GM19468 (cell line): ENCODE data around the gene MAML3.

Experiments
- ATAC-seq: cut with Tn5 transposase; IDR thresholded peaks from one replicate; pipeline ENCODE4 v1.9.1; 2021; ENCODE audit warnings: mild to moderate bottlenecking, moderate library complexity, moderate number of reproducible peaks; ENCODE audit not compliant: unreplicated experiment; ENCODE audit errors: extremely low read depth

MAML3 gene

DNA sequence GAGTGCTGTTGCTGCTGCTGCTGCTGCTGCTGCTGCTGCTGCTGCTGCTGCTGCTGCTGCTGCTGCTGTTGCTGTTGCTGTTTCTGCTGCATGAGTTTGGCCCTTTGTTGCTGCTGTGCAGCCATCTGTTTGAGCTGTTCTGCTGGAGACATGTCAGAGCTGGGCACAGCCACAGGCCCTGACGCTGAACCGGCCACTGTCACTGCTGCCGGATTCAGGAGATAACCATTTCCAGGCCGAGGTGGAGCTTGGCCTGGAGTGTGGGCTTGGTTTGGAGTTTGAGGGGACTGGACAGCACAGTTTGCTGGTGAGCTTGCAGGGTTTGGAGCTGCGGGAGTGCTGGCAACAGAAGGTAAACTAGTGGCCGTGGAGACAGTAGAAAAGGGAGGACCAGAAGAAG, 264.1 kb downstream of the MAML3 start:
- ATAC-seq = no peak

DNA sequence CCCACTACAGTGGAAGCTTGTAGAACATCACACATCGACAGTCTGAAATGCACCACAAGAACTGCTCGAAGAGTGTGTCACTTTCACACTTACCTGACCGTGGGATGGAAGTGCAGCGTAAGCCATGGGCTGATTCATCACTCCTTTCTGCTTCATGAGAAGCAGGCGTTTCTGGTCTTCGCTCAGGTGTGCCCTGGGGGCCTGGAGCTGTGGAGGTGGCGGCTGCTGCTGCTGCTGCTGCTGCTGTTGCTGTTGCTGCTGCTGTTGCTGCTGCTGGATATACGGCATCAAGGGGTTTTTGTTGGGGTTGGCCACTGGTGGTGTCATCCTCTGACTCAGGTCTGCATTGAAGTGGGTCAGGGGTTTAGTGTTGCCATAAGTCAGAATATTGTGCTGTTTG, 264.7 kb downstream of the MAML3 start:
- ATAC-seq = no peak

DNA sequence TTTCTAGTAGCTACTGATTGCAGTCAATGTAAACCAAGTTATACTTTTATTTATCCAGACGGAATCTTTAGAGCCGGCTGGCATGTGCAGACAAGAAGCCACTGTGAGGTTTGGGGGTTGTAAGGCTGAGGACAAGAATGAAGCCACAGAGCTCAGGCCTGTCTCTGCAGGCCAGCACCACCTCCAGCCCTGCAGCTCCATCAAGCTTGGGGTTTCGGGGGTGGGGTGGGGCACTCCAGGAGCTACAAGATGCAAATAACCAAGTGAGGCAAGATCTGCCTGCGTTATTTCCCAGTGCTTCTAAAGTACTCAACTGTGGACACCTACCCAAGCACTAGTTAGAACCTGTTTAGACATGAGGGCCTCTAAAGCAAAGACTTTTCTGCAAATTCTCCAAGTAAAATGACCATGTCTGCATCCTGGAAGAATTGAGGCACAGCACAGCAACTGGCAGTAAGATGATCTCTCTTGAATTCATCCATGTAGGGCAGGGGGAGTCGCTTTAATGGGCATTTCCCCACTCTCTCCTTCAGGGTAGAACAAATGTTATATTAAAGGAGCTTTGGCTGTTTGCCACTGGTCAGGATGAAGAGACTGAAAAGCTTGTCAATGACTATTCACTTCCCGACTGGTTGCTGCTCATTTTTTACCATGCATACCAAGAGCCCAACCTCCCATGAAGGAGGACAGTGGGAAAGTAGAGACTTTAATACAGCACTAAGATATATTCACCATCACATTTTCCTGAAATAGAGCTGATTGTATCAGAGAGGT, 265.8 kb downstream of the MAML3 start:
- no peak for ATAC-seq

DNA sequence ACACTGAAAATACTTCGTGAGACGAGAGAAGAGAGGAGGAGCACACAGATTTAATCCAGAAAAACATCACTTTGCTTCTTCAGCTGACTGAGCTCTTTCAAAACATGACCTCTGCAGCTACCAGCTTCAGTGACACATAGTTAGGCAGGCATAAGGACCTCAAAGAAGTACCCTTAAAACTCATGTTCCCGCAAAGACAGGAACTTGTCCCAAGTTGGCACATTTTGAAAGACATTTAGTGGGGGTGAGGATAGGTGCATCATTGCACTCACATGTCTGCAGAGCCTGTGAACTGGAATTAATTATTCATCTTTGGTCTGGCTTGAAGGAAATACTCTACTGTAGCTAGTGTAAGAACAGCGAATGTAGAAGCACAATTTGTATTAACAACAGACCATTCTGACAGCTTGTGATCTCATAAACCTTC, 266.6 kb downstream of the MAML3 start:
- ATAC-seq = no peak

DNA sequence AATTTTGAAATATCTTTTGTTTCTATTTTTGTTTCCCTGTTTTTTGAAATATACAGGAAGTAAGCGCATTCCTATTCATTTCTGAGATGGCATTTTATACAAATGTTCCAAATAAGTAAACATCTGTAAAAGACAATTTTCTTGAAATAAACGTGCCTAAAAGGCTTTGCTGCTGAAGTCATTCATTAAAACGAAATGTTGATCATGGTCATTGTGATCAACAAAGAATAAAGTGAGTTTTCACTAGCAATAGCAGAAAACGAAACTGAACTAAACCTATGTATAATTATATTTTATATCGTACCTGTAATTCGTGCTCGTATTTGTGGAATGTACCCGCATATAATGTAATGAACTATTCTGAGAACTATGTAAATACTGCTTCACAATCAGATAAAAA, 267.2 kb downstream of the MAML3 start:
- ATAC-seq = no peak

DNA sequence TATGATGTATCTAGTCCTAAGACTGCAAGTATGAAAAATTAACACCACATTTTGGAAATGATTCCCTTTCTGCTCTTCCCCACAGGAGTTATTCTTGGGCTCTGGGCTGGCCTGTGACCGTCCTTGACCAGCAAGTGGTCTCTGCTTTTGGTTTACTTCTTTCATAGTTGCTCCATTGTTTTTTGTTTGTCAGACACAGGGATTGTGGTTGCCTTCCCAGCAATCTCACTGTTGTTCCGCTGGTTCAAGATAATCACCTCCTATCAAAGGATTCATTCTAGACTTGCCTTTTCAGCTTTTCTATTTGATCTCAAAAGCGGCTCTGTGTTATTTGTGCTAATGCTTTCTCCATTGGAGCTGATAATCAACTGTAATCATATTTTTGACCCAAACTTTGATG, 269.5 kb downstream of the MAML3 start:
- no peak for ATAC-seq

DNA sequence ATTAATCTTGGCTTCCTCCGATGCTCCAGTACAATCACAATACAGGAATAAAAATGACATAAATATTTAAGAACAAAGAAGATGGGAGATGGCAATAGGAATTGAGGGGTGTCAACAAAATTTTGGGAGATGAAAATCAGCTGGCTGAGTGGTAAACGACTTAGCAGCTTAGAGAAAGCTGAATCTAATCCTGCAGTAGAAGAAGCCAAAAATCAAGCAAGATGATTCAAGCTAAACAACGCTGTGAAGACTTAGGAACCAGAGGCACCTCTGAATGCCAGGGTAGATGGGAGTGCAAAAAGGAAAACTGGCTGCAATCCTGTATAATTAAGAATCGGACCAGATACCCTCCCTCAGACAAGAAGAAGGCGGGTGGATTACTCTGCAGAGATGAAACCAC, 273.1 kb downstream of the MAML3 start:
- no peak for ATAC-seq

DNA sequence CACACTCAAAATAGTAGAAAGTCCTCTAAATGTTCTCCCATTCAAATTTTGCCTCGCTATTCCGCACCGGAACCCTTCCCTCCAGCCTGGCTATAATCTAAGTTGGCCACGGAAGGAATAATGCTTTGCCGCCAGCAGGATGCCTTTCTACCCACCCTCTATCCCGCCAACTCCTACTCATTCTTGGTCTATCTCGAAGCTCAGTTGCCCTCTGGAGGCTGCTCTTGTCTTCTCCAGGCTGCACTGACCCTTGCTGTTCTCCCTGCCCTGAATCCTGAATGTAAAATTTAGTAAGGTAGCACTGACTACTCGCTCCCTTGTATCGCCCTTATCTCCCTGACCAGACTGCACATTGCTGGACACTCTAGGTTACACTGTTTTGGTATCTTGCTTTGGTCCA, 275.9 kb downstream of the MAML3 start:
- no peak for ATAC-seq

DNA sequence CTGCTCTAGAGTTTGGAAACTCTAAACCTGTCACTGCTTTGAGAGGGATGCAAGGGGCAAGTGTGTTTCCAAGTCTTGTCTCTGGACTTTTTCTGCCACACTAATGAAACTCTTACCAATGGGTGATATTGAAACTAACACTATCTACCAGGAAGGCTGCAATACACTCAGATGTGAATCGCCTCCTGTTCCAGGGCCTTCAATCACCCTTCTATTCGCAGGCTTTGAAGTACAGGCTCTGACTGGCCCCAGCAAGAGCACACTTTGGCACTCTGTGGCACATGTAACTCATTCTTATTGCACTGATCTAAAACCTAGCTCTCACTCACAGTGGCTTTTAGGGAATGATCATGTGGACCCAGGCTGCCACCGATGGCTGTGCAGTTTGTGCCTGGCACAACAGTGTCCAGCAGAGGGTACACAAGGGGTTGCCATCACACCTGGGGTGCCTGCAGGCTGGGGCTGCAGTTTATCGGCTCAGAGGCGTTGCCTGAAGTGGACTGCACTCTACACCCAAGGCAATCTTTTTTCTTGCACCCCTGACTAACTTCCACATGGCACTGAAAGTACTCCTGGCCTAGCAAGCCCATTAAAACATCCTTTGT, 277.5 kb downstream of the MAML3 start:
- ATAC-seq = no peak

DNA sequence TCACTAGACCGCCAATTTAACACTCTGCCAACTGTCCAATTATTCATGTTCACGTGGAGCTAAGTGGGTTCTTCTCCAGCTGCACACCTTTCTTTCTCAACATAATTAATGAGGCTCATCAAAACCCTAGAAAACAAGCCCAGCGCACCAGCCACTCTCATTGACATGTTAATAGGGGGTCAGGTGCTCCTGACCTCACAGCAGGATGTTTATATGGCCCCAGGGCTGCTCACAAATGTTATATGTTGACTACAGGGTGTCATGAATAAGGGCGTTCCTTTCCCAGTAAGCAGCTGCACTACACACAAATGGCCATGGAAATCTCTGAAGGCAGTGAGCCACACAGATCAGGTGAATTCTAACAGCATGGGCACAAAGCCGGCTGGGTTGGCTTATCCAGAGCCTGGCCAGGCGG, 278.6 kb downstream of the MAML3 start:
- ATAC-seq = no peak

DNA sequence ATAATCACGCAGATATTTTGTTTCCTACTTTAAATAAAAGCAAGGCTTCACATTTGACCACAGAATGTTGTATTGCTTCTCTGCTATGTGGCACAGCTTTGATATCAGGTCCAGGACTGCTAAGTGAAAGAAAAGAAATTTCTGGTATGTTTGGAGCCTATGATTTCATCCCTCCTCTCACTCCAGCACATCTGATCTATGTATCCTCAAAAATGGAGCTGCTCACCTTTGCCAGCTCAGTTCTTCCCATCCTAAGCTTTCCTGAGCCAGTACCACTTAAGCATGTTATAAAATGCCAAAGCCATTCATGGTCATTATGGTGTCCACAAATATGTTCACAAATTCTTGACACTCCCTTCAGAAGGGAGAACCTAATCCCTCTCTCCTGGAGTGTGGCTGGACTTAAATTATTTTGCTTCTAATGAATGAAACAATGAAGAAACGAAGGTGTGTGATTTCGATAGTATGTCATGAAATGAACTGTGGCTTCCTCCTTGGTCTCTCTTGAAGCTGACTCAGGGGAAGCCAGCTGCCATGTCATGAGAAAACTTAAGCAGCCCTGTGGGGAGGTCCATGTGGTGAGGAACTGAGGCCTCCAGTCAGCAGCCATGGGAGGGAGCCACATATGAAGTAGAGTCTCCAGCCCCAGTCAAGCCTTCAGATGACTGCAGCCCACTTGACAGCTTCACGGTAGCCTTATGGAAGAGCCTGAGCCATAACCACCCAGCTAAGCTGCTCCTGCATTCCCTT, 280.7 kb downstream of the MAML3 start:
- ATAC-seq = no peak

DNA sequence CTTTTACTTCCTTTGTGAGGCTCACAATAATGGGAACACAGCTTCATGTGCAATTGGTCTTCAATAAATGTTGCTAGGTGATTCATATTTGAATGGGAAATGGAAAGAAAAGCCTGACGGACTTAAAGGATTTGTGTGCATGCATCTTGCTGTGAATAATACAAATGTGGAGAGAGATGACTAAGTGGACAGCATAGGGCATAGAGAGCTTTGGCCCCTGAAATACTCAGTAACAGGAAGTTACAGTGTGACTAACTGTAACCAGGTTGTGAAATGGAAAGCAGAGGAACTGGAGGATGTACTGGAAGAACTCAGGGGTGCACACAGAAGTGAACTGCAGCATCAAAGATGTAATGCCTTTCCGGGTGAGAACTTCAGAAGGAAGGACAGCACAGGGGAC, 281.7 kb downstream of the MAML3 start:
- ATAC-seq = no peak

DNA sequence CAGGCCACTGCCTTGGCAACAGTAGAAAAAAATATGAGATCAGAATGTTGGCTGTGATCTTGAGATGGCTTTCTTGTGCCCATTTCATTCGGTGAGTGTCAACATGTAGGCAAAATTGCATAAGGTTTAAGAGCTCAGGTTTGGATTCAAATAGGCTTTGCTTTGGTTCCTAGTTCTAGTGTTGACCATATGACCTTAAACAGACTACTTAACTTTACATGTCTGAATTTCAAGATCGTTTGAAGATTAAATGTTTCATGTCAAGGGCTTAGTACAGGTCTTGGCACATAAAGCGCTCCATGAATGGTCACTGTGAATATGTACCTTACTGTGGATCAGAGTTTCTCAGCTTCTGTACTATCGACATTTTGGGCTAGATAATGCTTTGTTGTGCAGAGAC, 284.2 kb downstream of the MAML3 start:
- no peak for ATAC-seq

DNA sequence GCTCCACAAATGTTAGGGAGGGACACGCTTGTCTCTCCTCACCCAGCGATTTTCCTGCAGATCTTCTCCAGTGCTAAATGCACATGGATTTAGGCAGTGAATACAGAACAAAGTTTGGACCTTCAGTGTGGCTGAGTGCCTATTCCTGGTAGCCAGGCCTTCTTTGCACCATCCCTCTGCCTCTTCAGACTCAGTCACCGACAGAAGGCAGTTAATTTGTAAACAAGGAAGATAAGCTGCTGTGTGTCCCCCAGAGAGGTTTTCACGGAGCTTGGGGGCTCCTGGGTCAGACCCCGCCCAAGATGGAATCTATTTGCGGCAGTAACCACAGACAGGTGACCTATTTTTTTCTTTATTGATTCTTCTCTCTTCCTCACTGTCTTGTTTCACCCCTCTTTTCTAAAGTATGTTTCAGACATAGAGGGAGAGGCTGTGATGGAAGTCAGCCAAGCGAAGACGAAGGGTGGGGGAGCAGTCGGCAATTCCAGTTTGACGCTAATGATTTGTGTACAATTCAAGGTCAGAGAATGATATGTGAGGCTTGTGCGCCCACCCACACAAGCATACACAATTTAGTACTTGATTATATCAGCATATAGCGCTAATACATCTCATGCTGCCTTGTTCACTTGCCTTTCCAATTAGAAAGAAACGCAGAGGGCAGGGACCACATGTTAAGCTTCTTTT, 287.6 kb downstream of the MAML3 start:
- no peak for ATAC-seq

DNA sequence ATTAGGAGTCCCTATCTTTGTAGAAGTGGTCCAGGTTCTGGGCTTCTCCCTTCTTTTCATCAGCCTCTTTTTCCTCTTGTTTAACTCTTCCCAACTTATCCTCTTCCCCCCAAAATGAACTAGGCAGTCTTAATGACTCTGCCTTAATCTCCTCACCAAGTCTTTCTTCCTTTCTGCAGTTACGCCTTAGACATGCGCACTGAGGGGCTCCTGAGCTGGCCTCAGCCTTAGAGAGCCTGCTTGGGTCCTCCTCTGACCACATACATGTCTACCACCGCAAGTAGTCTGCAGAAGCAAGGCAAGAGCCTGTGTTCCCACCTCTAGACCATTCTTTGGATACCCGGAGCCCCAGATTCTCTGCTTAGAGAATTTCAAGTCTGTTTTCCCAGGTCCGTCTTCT, 288.4 kb downstream of the MAML3 start:
- ATAC-seq = no peak

DNA sequence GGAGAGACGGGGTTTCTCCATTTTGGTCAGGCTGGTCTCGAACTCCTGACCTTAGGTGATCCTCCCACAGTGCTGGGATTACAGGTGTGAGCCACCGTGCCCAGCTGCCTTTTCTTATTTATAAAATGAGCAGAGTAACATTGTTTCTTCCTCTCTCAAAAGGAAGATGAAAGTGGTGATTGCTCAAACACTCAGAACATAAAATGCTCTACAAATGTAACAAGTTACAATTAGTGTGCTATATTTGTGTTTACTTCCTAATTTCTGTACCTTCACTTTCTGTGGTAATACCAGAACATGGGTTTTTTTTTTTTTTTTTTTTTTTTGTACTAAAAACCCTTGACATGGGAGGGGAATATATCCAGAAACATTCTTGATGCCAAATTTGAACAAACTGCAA, 290.5 kb downstream of the MAML3 start:
- ATAC-seq = no peak

DNA sequence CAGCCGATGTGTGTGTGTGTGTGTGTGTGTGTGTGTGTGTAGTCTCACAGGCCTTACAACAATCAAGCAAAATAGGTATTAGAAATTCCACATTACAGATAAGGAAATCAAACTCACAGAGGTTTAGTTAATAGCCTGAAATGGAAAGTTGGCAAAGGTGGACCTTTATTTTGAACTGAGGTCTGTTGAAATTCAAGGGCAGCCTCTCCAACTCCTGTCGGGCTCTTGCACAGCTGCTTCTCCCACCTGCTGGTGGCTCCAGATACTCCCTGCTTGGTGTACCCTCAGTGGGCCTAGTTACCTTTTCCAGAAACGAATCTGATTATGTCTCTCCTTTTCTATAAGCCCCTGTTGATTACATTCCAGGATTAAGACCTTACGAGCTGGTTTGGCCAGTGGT, 292.5 kb downstream of the MAML3 start:
- no peak for ATAC-seq

DNA sequence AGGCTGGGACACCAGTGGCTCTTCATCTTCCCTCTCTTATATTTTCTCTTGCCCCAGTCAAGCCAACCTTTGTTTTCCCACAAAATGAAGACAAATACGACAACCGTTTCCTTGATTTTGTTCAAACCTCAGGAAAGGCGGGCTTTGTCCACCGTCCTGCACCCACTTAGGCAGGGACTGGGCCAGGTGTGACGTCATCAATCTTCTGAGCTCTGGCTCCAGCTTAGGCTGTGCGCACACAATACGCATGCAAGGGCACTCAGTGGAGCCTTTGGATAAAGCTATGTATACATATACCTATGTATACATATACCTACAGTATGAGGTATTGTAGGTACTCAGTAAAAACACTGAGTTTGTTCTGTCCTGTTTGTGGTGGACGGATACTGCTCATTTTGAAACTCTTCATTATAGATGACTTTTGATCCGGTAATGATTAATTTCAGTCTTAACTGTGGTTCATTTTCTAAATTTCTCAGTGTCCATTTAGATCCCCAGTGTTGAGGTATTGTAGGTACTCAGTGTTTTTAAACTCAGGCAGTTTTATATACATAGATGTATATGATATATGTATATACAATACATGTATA, 293.5 kb downstream of the MAML3 start:
- no peak for ATAC-seq

DNA sequence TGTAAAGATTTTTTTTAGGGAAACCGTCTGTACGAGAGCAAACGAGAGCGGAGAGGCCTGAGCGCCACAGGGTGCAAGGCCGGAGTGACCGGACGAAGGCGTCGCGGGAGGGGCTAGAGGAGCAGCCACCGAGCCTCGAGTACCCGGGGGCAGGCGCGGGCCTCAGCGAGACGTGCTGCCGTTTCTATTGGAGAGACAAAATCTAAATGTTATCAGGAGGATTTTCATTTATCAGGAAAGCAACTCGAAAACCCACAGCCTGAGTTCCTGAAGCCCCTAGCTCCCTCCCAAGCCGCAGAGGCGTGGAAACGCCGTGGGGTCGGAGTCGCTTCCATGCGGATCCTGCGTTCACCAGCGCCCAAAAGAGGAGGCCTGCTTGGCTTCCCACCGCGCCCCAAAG, 294.1 kb downstream of the MAML3 start:
- ATAC-seq = no peak

DNA sequence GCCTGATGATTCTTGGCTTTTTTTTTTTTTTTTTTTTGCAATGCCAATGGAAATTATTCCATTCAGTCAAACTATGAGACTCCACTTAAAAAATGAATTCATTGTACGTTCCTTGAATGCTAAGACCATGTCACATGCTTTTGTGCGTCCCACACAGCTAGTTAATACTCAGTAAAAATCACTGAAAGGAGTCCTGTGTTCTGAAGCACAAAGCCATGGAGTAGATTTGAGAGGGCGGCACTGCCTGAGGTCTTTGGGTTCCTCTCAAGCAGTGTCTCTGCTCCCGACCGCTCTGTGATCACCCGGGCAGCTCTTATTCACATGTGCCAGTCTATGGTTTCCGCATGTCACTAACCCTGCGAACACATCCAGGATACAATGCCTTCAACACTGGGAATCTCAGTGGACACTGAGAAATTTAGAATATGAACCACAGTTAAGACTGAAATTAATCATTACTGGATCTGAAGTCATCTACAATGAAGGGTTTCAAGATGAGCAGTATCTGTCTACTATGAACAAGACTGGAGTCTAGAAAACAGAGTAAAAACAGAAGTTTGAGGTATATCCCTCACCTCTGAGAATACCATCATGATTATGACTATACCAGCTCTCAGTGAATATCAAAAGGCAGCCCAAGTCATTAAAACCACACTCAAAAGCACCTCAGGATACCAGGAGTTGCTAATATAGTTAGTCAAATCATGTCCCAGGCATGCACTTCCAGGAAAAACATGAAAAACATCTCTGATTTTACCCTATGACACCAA, 295.4 kb downstream of the MAML3 start:
- ATAC-seq = peak; percentile 75
